GM19324 (cell line): Measurements from ENCODE around the gene MALAT1.
"Not testable (repeated sequence)": the region's sequence is repeated elsewhere in the genome, so short reads cannot be mapped to it uniquely, and the experiment has no call there.

Experiments
- ATAC-seq: cut with Tn5 transposase; IDR thresholded peaks from one replicate; pipeline ENCODE4 v1.9.1; 2021; ENCODE audit warnings: mild to moderate bottlenecking, moderate library complexity; ENCODE audit not compliant: unreplicated experiment, low FRiP score

MALAT1 gene

GRCh38 chr11:65497141-65498041, 1.5 kb upstream of the MALAT1 start:
- peak; percentile 73 for ATAC-seq

- no peak for ATAC-seq
Measured at GRCh38 chr11:65498042-65498726, 661 bp upstream of the MALAT1 start.

- ATAC-seq, result no peak
Measured at GRCh38 chr11:65498727-65498976, 193 bp upstream of the MALAT1 start.

- ATAC-seq, result no peak
Measured at GRCh38 chr11:65499713-65500386, 1.0 kb downstream of the MALAT1 start.

- no peak for ATAC-seq
Measured at GRCh38 chr11:65500387-65501185, 1.7 kb downstream of the MALAT1 start.

- no peak for ATAC-seq
Measured at GRCh38 chr11:65501186-65501471, 2.3 kb downstream of the MALAT1 start.

- no peak for ATAC-seq
Measured at GRCh38 chr11:65501472-65502273, 2.8 kb downstream of the MALAT1 start.

- no peak for ATAC-seq
Measured at GRCh38 chr11:65502274-65502554, 3.4 kb downstream of the MALAT1 start.

GRCh38 chr11:65502555-65503367, 3.9 kb downstream of the MALAT1 start:
- no peak for ATAC-seq

GRCh38 chr11:65503368-65503948, 4.6 kb downstream of the MALAT1 start:
- ATAC-seq, result no peak

- no peak for ATAC-seq
Measured at GRCh38 chr11:65503949-65504673, 5.3 kb downstream of the MALAT1 start.

GRCh38 chr11:65504674-65505465, 6.0 kb downstream of the MALAT1 start:
- ATAC-seq, result no peak

- no peak for ATAC-seq
Measured at GRCh38 chr11:65505466-65506289, 6.8 kb downstream of the MALAT1 start.

- no peak for ATAC-seq
Measured at GRCh38 chr11:65506290-65506771, 7.5 kb downstream of the MALAT1 start.

- peak; percentile 25 for ATAC-seq
Measured at GRCh38 chr11:65506772-65507505, 8.1 kb downstream of the MALAT1 start.

- ATAC-seq, result not testable (repeated sequence)
Measured at GRCh38 chr11:65512311-65512710, 13.5 kb downstream of the MALAT1 start.
